Right renal cortex interstitium (tissue), 3 donors: Measurements from ENCODE around the gene IQSEC3. TPM values are rescaled to one million over a fixed set of nuclear protein-coding genes. Genes with fewer than 3 reads are reported as not detected.
"Not testable (repeated sequence)": the region's sequence is repeated elsewhere in the genome, so short reads cannot be mapped to it uniquely, and the experiment has no call there.

ENCODE experiments used
- DNase-seq, 3 donors: peaks; one replicate each; pipeline ENCODE4 v3.0.0-alpha.2; 2013; ENCODE audit warnings: low read depth in 3 of 3, low spot score in 2 of 3
- polyA plus RNA-seq, 3 donors: library from polyadenylated mRNA; unstranded; fragments of 120-200 nt; gene quantifications; one replicate each; pipeline ENCODE4 v1.2.1, GENCODE V29; 2013; ENCODE audit not compliant: insufficient read length in 3 of 3

Gene IQSEC3
- polyA plus RNA-seq, 3 donors: 4.5 to 6.7 (median 5.7) TPM

- DNase-seq: no peak
These were observed 108.7 kb downstream of the IQSEC3 start for GRCh38 chr12:175250-175649.

GRCh38 chr12:175759-176158, 109.2 kb downstream of the IQSEC3 start:
- no peak for DNase-seq

- DNase-seq: no peak
These were observed 110.0 kb downstream of the IQSEC3 start for GRCh38 chr12:176321-177181.

- DNase-seq: no peak
These were observed 110.9 kb downstream of the IQSEC3 start for GRCh38 chr12:177336-177979.

- DNase-seq: no peak
These were observed 111.6 kb downstream of the IQSEC3 start for GRCh38 chr12:177980-178828.

- no peak for DNase-seq
These were observed 112.2 kb downstream of the IQSEC3 start for GRCh38 chr12:178829-179109.

- no peak for DNase-seq
These were observed 112.7 kb downstream of the IQSEC3 start for GRCh38 chr12:179131-179884.

- no peak for DNase-seq
These were observed 113.3 kb downstream of the IQSEC3 start for GRCh38 chr12:179885-180284.

- DNase-seq: no peak
These were observed 113.9 kb downstream of the IQSEC3 start for GRCh38 chr12:180445-180844.

GRCh38 chr12:181921-182320, 115.4 kb downstream of the IQSEC3 start:
- no peak for DNase-seq

GRCh38 chr12:182381-182892, 115.9 kb downstream of the IQSEC3 start:
- DNase-seq: no peak

GRCh38 chr12:184811-185575, 118.4 kb downstream of the IQSEC3 start:
- no peak for DNase-seq

GRCh38 chr12:185576-185955, 119.0 kb downstream of the IQSEC3 start:
- no peak for DNase-seq

- DNase-seq: no peak
These were observed 119.5 kb downstream of the IQSEC3 start for GRCh38 chr12:186006-186625.

GRCh38 chr12:187986-188909, 121.7 kb downstream of the IQSEC3 start:
- not testable (repeated sequence) for DNase-seq

GRCh38 chr12:188910-189621, 122.5 kb downstream of the IQSEC3 start:
- no peak for DNase-seq

GRCh38 chr12:189622-189962, 123.0 kb downstream of the IQSEC3 start:
- DNase-seq: no peak

GRCh38 chr12:190881-191280, 124.3 kb downstream of the IQSEC3 start:
- no peak for DNase-seq
